Activated T-cell treated with anti-CD3 and anti-CD28 coated beads, Interleukin-2, amount 50 U/mL, for 1 hour (primary cell): ENCODE data around the gene IFNA14.
"Not testable (repeated sequence)": the region's sequence is repeated elsewhere in the genome, so short reads cannot be mapped to it uniquely, and the experiment has no call there.

Source experiments
- DNase-seq: peaks from one replicate; pipeline ENCODE4 v3.0.0-alpha.2; 2020

IFNA14 gene

DNA sequence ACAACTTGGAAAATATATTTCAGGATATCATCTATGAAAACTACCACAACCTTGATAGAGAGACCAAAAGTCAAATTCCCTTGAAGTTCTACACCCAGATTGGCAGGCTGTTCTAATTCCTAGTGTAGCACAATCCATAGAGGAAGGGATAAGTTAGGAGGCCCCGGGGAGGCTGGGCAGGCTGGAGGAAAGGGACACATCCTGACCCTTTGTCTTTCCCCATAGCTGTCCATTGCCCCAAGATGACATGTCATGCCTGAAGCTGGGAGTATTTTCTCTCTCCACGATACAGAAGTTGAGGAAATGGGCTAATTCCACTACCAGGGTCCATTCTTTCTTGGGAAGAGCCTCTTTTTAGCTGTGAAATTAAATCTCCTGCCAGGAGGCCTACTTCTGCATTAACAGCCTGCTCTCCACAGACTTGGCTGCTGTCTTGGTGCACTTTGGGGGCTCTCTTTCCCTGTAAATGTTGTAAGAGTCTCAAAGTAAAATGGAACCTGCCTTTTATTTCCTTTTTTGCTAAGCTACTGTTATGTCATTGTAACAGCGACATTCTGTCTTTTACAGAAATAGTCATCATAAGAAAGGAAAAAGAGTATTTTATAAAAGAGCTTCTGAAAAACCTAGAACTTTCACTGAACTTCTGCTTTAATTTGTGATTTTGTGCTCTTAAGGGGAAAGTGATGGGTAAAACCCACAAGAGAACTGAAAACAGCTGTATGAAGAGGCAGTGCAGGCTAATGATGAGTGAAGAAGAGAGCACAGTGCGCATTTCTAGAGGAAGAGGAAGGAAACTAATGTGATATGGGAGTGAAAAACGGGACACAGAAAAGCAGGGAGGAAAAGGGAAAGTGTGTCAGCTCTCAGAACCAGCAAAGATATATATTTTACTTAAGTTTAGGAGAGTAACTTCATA, 26.1 kb downstream of the IFNA14 start:
- DNase-seq, result not testable (repeated sequence)

DNA sequence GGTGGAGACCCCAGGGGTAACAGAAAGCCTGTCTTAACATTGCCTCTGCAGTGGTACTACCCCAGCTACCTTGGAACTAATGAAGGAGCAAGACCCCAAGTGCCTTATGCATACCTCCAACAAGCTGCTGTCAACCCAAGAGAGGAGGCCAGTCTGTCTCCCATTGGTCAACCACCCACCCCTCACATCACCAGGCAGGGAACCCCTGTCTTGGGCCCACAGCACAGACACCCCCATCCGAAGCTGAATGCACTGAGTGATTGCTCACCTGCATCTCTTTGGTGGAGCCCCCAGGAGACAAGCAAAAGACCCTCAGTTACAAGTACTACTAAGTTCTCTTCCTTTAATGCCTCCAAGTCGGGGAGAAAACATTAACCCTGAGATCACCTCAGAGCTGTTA, 27.6 kb downstream of the IFNA14 start:
- DNase-seq, result not testable (repeated sequence)

DNA sequence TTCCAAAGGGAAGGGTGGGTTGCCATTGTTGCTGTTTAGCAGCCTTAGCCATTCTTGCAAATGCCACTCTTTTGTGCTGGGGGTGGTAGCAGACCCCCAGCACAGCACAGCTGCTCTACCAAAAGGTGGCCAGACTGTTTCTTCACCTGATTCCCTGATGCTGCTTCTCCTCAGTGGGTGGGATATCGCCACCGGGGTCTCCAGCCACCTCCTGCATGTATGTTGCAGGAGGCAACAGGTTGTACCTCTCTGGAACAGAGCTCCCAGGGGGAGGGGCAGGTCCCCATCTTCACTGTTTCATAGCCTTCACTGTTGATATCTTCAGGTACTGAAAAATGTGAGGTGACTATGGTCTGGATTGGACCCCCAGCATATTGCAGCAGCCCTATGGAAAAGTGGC, 29.0 kb downstream of the IFNA14 start:
- not testable (repeated sequence) for DNase-seq

DNA sequence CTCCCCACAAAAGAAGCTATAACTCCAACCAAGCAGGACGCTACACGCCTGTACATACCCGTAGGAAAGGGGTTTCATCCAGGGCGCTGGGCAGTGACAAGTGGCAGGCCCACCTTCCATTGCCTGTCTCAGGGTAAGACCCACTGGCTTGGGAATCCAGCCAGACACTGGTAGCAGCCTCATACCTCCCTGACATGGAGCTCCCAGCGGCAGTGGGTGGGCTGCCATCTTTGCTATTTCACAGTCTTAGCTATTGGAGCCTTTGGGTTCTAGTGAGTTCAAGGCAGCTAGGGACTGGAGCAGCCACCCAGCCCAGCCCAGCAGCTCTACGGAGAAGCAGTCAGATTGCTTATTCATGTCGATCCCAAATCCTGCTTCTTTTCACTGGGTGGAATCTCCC, 29.5 kb downstream of the IFNA14 start:
- DNase-seq, result no peak

DNA sequence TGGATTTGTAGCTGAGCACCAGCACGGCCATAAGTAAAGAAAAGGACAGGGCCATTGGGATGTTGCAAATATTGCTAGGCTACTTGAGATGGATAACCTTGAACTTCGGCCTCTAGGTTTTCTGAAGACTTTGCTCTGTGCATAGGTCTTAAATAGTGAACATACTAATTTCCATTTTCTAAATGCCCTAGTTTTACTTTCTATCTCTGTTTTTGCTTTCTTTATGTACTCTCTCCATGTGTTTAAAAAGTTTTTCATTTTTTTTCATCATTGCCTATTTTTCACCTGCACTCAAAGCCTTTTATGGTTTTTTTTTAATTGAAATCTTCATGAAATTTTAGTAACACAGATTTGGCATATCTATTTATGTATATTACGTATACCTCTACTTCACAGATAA, 32.8 kb downstream of the IFNA14 start, which contains the start of gene IFNA10:
TSS of gene IFNA10 (minus strand) at position 101 of the 400 bp plus-strand sequence. CDS start at position 55, 46 bp downstream.
- not testable (repeated sequence) for DNase-seq

- no peak for DNase-seq
Measured at GRCh38 chr9:21205204-21205603, 34.6 kb downstream of the IFNA14 start.

DNA sequence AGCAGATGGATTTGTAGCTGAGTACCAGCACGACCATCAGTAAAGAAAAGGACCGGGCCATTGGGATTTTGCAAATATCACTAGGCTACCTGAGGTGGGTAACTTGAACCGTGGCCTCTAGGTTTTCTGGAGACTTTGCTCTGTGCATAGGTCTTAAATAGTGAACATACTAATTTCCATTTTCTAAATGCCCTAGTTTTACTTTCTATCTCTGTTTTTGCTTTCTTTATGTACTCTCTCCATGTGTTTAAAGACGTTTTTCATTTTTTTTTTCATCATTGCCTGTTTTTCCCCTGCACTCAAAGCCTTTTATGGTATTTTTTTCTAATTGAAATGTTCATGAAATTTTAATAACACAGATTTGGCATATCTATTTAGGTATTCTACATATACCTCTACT, 37.7 kb downstream of the IFNA14 start, which contains the start of gene IFNA7:
TSS of gene IFNA7 (minus strand) at position 101 of the 400 bp plus-strand sequence. CDS start at position 61, 40 bp downstream.
- DNase-seq, result not testable (repeated sequence)

DNA sequence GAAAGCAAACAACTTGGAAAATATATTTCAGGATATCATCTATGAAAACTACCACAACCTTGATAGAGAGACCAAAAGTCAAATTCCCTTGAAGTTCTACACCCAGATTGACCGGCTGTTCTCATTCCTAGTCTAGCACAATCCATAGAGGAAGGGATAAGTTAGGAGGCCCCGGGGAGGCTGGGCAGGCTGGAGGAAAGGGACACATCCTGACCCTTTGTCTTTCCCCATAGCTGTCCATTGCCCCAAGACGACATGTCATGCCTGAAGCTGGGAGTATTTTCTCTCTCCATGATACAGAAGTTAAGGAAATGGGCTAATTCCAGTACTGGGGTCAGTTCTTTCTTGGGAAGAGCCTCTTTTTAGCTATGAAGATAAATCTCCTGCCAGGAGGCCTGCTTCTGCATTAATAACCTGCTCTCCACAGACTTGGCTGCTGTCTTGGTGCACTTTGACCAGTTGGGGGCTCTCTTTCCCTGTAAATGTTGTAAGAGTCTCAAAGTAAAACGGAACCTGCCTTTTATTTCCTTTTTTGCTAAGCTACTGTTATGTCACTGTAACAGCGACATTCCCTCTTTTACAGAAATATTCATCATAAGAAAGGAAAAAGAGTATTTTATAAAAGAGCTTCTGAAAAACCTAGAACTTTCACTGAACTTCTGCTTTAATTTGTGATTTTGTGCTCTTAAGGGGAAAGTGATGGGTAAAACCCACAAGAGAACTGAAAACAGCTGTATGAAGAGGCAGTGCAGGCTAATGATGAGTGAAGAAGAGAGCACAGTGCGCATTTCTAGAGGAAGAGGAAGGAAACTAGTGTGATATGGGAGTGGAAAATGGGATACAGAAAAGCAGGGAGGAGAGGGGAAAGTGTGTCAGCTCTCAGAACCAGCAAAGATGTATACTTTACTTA, 44.7 kb downstream of the IFNA14 start:
- not testable (repeated sequence) for DNase-seq
